ENCODE data around the gene SLC25A29. TPM values are rescaled to one million over a fixed set of nuclear protein-coding genes. Genes with fewer than 3 reads are reported as not detected.
"Not testable (repeated sequence)": the region's sequence is repeated elsewhere in the genome, so short reads cannot be mapped to it uniquely, and the experiment has no call there.

Gene SLC25A29
- total RNA-seq, 4 donors from 2014 or later, result 29.7 to 72.2 (median 50.2) TPM

DNA sequence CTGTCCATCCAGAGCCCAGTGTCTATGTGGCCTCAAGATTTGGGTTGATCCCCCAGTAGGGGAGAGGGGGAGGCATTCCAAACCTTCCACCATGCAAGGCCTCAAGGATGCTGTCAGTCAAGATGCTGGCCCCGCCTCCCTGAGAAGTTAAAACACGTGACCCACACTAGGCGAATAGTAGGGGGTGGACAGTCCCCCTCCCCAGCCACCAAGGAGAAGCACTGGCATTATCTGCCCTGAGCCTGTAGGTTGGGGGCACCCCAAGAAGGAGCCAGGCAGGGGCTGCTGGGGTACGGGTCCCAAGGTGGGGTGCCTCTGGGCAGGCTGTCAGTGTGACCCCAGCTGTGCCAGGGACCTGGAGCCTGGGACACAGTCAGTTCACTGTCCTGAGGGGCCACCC, 2.3 kb downstream of the SLC25A29 start:
- no peak for ATAC-seq (ENCODE audit: low FRiP score)
- no peak for TF ChIP-seq CTCF (IDR thresholded peaks at IDR 0.05)
- DNase-seq (ENCODE audit: low spot score), result no peak

DNA sequence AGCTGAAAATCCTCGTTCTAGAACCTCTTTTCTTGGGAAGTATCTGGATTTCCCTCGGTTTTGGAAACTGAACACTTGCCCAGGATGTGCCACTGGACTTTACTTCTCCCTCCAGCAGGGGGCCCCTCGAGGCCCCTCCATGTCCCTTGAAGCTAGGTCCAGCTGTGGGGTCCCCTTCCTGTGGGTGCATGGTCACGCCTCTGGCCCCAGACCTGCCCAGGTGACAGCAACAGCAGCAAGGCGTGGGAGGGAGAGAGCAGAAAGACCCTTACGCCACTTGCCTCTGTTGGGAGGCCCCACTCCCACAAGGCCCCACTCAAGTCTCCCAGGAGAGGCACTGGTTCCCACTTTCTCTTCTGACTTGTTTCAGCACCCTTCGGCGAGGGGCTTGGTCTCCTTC, 3.1 kb downstream of the SLC25A29 start:
- DNase-seq (ENCODE audit: low spot score) (no peak), ATAC-seq (ENCODE audit: low FRiP score) (no peak)
- TF ChIP-seq CTCF (IDR thresholded peaks at IDR 0.05), result no peak

GRCh38 chr14:100302616-100303015, 3.6 kb downstream of the SLC25A29 start:
- no peak for TF ChIP-seq CTCF (IDR thresholded peaks at IDR 0.05)
- ATAC-seq (ENCODE audit: low FRiP score) (no peak), DNase-seq (ENCODE audit: low spot score) (no peak)

DNA sequence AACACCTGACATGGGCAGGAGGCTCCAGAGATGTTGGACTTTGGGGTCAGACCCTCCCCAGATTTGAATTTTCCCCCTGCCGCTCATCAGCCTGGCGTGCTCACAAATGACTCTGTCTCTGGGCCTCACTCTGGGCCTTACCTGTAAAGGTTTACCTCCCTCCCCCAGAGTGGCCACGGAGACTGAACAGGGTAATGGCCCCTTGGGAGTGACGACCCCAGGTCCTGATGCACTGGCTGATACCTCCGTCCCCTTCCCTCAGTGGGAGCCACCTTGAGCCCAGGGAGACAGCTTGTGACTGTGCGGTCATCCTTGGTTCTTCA, 7.0 kb downstream of the SLC25A29 start:
- no peak for ATAC-seq (ENCODE audit: low FRiP score)
- no peak for TF ChIP-seq CTCF (IDR thresholded peaks at IDR 0.05)

GRCh38 chr14:100298551-100299237, 7.5 kb downstream of the SLC25A29 start:
- no peak for TF ChIP-seq CTCF (IDR thresholded peaks at IDR 0.05)
- DNase-seq (ENCODE audit: low spot score) (no peak), ATAC-seq (ENCODE audit: low FRiP score) (no peak)

More for the DNA sequence above, 7.0 kb downstream of the SLC25A29 start:
- no peak for DNase-seq (ENCODE audit: low spot score)

GRCh38 chr14:100297320-100298300, 8.6 kb downstream of the SLC25A29 start:
- ATAC-seq (ENCODE audit: low FRiP score) (peak; percentile 63), DNase-seq (ENCODE audit: low spot score) (no peak)
- TF ChIP-seq CTCF (IDR thresholded peaks at IDR 0.05), result no peak

GRCh38 chr14:100296729-100297128, 9.5 kb downstream of the SLC25A29 start:
- DNase-seq (ENCODE audit: low spot score), result not testable (repeated sequence)

More at GRCh38 chr14:100296729-100297128, 9.5 kb downstream of the SLC25A29 start:
- not testable (repeated sequence) for ATAC-seq (ENCODE audit: low FRiP score)
